Calu3 (cell line): ENCODE results near the gene NHERF1. TPM values are rescaled to one million over a fixed set of nuclear protein-coding genes. Genes with fewer than 3 reads are reported as not detected.

ENCODE experiments used
- BruUV-seq: library from RNA; stranded (reverse); fragments of 400-500 nt; replicated peaks from 2 replicates; lab custom pipeline; 2021; lab: Mats Ljungman, UMichigan
- CTCF ChIA-PET: fragments of 300-600 bp; sonication (Branson Sonifier 250); formaldehyde crosslinking; loops from one replicate; lab custom pipeline; 2022; ENCODE audit warnings: antibody characterized with exemption; lab: Charles Lee
- DNase-seq: peaks from one replicate; pipeline ENCODE4 v3.0.0; 2022
- H3K27ac Mint-ChIP-seq: one replicate; pipeline ENCODE4 v1.8.0; 2022; ENCODE audit warnings: mixed read lengths; ENCODE audit not compliant: unreplicated experiment
- H3K27me3 Mint-ChIP-seq: one replicate; pipeline ENCODE4 v1.8.0; 2022; ENCODE audit warnings: mixed read lengths; ENCODE audit not compliant: unreplicated experiment
- H3K36me3 Mint-ChIP-seq: one replicate; pipeline ENCODE4 v1.8.0; 2022; ENCODE audit warnings: mild to moderate bottlenecking, moderate library complexity, mixed read lengths; ENCODE audit not compliant: insufficient read depth, unreplicated experiment
- H3K4me1 Mint-ChIP-seq: one replicate; pipeline ENCODE4 v1.8.0; 2022; ENCODE audit warnings: mild to moderate bottlenecking, low read depth, mixed read lengths; ENCODE audit not compliant: unreplicated experiment
- H3K4me3 Mint-ChIP-seq: one replicate; pipeline ENCODE4 v1.8.0; 2022; ENCODE audit warnings: mild to moderate bottlenecking, low read depth, moderate library complexity, mixed read lengths; ENCODE audit not compliant: unreplicated experiment
- H3K9me3 Mint-ChIP-seq: one replicate; pipeline ENCODE4 v1.8.0; 2022; ENCODE audit warnings: low read depth, mixed read lengths; ENCODE audit not compliant: unreplicated experiment
- intact Hi-C: fragments of 100-400 bp; cut with micrococcal nuclease; formaldehyde crosslinking; loops from one replicate; pipeline ENCODE4 v1.10.0; 2022; ENCODE audit not compliant: unreplicated experiment
- total RNA-seq: library from RNA; stranded (reverse); gene quantifications from 2 replicates; pipeline ENCODE4 v1.2.3, GENCODE V29; 2022
- TF ChIP-seq, protein P1 (sequence below): fragments of 200-600 bp; IDR thresholded peaks from one replicate; pipeline ENCODE4 v1.8.0; 2022; ENCODE audit warnings: antibody characterized with exemption; ENCODE audit not compliant: unreplicated experiment

NHERF1 gene
- total RNA-seq, 1 experiment from 2014 or later: 114 TPM

DNA sequence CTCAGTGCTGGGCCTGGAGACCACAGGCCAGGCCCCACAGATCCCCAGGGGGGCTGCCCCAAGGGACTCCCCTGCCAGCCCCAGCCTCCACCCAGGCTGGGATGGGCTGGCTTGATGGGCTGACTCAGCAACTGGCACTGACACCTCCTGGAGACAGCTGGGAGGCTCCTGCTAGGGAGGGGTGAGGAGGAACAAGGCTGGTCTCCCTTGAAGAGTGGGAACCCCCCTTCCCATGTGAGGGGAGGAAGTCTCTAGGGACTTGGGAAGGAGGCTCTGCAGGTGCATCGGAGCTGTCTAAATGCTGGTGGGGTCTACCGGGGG, 10.4 kb downstream of the NHERF1 start:
- H3K4me3 Mint-ChIP-seq: peak overlapping the region; percentile 65

DNA sequence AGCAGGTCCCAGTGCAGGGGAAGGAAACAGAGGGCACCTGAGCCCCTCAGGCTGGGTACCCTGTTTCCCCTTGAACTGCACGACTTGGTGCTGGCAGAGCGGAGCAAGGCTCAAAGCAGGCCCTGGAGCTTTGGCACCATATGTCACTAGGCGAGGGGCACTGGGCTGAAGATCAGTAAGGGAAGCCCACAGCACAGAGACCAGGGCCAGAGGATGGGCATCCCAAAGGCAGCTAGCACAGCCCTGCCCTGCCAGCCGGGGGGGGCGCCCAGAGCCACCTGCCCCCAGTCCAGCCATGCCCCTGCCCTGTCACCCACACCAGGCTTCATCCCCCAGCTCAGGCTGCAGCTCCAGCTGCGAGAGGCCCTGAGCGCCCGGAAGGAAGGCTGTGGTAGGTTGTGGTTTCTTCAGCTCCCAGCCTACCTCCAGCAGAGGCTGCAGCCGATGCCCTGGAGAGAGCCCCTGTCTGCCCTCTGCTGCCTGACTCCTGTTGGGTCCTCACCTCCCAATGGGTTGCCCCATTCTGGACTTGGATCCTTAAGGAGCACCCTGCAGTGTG, 10.9 kb downstream of the NHERF1 start:
- Mint-ChIP-seq H3K9me3 (no peaks in the 10 kb centered on the region), H3K4me3 (peak overlapping the region; percentile 65), H3K36me3 (peaks cover 26% of the 10 kb centered on the region), H3K4me1 (peaks cover 50% of the 10 kb centered on the region), H3K27me3 (no peaks in the 10 kb centered on the region), H3K27ac (peak overlapping the region; percentile 68)
- peak; percentile 55 for DNase-seq
- TF ChIP-seq, protein P1, sequence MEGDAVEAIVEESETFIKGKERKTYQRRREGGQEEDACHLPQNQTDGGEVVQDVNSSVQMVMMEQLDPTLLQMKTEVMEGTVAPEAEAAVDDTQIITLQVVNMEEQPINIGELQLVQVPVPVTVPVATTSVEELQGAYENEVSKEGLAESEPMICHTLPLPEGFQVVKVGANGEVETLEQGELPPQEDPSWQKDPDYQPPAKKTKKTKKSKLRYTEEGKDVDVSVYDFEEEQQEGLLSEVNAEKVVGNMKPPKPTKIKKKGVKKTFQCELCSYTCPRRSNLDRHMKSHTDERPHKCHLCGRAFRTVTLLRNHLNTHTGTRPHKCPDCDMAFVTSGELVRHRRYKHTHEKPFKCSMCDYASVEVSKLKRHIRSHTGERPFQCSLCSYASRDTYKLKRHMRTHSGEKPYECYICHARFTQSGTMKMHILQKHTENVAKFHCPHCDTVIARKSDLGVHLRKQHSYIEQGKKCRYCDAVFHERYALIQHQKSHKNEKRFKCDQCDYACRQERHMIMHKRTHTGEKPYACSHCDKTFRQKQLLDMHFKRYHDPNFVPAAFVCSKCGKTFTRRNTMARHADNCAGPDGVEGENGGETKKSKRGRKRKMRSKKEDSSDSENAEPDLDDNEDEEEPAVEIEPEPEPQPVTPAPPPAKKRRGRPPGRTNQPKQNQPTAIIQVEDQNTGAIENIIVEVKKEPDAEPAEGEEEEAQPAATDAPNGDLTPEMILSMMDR: peak; percentile 25
- intact Hi-C loops: no loop called here
- BruUV-seq: no TSS peak
- CTCF ChIA-PET: interaction anchor here (0.5 to 4.4 kb wide), 9 partner anchors 10 to 148 kb away, joined by 3 to 30 read pairs (median 6); partner anchors contain the start of genes FDXR and NAT9

More for the DNA sequence above, 10.4 kb downstream of the NHERF1 start:
- TF ChIP-seq, protein P1: no peak
- Mint-ChIP-seq H3K36me3 (peaks cover 26% of the 10 kb centered on the region), H3K4me1 (peaks cover 50% of the 10 kb centered on the region), H3K27ac (peak overlapping the region; percentile 68), H3K9me3 (no peaks in the 10 kb centered on the region), H3K27me3 (no peaks in the 10 kb centered on the region)
- no TSS peak for BruUV-seq
- no peak for DNase-seq
- CTCF ChIA-PET: interaction anchor here (0.6 to 4.4 kb wide), 7 partner anchors 9 to 114 kb away, joined by 4 to 30 read pairs (median 9); partner anchors contain the start of genes FDXR and NAT9
- intact Hi-C loops: no loop called here

DNA sequence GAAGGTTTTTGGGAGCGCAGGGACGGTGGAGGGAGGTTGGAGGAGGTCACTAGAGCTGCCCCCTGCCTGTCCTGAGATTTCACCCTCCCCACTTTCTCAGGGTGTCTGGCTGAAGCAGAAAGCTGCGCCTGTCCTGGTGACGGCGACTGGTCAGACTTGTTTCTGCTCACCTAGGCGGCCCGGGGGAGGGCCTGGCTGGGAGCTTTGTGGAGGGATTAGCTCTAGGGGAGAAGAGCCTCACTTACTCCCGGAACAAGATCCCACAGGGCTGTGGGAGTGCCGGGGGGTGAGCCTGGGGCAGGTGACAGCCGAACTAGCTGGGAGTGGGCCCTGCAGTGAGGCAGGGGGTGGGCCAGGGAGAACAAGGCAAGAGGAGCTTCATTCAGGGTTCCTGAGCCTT, 11.5 kb downstream of the NHERF1 start:
- Mint-ChIP-seq H3K4me3 (peak overlapping the region; percentile 65), H3K27me3 (no peaks in the 10 kb centered on the region), H3K36me3 (peaks cover 22% of the 10 kb centered on the region), H3K27ac (peak overlapping the region; percentile 68), H3K4me1 (peaks cover 50% of the 10 kb centered on the region), H3K9me3 (no peaks in the 10 kb centered on the region)
- intact Hi-C loops: no loop called here
- BruUV-seq: no TSS peak
- peak; percentile 82 for DNase-seq
- CTCF ChIA-PET: interaction anchor here (0.5 to 4.4 kb wide), 8 partner anchors 10 to 148 kb away, joined by 3 to 30 read pairs (median 6); partner anchors contain the start of genes FDXR and NAT9
- TF ChIP-seq, protein P1: no peak

DNA sequence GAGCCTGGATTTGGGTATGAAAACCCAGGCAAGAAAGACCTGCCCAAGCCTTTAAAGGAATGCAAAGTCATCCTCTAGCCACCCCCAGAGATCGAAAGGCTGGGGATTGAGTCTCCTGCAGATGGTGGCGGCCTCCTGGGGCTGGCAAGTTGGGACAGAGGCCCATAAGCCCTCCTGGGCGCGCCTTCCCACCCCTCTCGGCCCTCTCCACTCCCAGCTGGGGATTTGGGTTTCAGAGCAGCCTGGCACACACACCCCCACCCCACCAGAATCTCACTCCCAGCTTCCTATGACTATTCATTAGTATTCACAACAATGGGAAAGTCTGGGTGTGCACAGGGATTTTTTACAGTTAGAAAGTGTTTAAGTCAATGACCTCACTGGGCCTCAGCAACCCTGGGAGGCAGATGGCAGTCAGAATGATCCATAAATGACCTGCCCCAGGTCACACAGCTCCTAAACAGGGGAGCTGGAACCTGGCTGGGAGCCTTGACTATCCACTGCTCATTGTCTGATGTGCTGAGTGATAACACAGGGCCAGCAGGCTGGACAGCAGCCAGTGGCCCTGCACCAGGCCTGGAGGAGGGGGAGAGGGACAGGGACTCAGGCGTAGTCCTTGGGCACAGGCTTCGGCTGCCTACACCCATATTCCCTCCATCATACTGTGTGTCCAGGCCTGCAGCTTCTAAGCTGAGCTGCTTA, 12.1 kb downstream of the NHERF1 start:
- H3K27me3 Mint-ChIP-seq: no peaks in the 10 kb centered on the region
- H3K36me3 Mint-ChIP-seq: peaks cover 20% of the 10 kb centered on the region
- TF ChIP-seq, protein P1: no peak
- H3K4me3 Mint-ChIP-seq: peak overlapping the region; percentile 65
- intact Hi-C loops: no loop called here
- peaks cover 50% of the 10 kb centered on the region for H3K4me1 Mint-ChIP-seq
- CTCF ChIA-PET: interaction anchor here (1.4 to 4.4 kb wide), 5 partner anchors 10 to 113 kb away, joined by 4 to 30 read pairs (median 23); partner anchors contain the start of gene FDXR
- no peaks in the 10 kb centered on the region for H3K9me3 Mint-ChIP-seq
- H3K27ac Mint-ChIP-seq: peak overlapping the region; percentile 68
- no peak for DNase-seq
- BruUV-seq: no TSS peak
